HL-60 (cell line): ENCODE measurements around the gene DNAJC15.
A peak's percentile ranks its signal among the peaks of the same experiment; 100 is the strongest.
"Not testable (repeated sequence)": the region's sequence is repeated elsewhere in the genome, so short reads cannot be mapped to it uniquely, and the experiment has no call there.

Experiments used
- DNase-seq, 2 experiments: peaks; one replicate each; pipeline ENCODE4 v3.0.0-alpha.2; 2010 to 2020; ENCODE audit warnings: low read depth in 1 of 2, low spot score in 1 of 2
- H3K27ac ChIP-seq: fragments of 250-450 bp; sonication (Bioruptor Pico); replicated peaks from 2 replicates; pipeline ENCODE4 v1.5.1; 2020; ENCODE audit warnings: mild to moderate bottlenecking, moderate library complexity
- H3K27me3 ChIP-seq: fragments of 250-450 bp; sonication (Bioruptor Pico); 2 replicates; pipeline ENCODE4 v1.5.1; 2021; ENCODE audit warnings: mild to moderate bottlenecking, moderate library complexity; ENCODE audit not compliant: insufficient read depth, poor library complexity, severe bottlenecking
- H3K4me3 ChIP-seq: replicated peaks from 2 replicates; pipeline ENCODE4 v1.5.1; 2011; ENCODE audit warnings: mild to moderate bottlenecking, control low read depth, low read length; ENCODE audit not compliant: insufficient read depth
- CTCF ChIP-seq: IDR thresholded peaks from one replicate; pipeline ENCODE4 v1.5.1; 2011; ENCODE audit warnings: low read length, control low read depth, inconsistent platforms; ENCODE audit not compliant: insufficient read depth
- GABPA ChIP-seq: IDR thresholded peaks from 2 replicates; pipeline ENCODE4 v1.6.1; 2012; ENCODE audit warnings: low read depth
- POLR2AphosphoS5 ChIP-seq: IDR thresholded peaks from 2 replicates; pipeline ENCODE4 v1.6.1; 2012; ENCODE audit warnings: low read depth
- SPI1 ChIP-seq: IDR thresholded peaks from 2 replicates; pipeline ENCODE4 v1.6.1; 2012; ENCODE audit warnings: low read depth, mild to moderate bottlenecking, borderline replicate concordance
- TF ChIP-seq, protein P1 (sequence below): IDR thresholded peaks from 2 replicates; pipeline ENCODE4 v1.6.1; 2012; ENCODE audit warnings: low read depth; ENCODE audit not compliant: insufficient replicate concordance

Gene DNAJC15

DNA sequence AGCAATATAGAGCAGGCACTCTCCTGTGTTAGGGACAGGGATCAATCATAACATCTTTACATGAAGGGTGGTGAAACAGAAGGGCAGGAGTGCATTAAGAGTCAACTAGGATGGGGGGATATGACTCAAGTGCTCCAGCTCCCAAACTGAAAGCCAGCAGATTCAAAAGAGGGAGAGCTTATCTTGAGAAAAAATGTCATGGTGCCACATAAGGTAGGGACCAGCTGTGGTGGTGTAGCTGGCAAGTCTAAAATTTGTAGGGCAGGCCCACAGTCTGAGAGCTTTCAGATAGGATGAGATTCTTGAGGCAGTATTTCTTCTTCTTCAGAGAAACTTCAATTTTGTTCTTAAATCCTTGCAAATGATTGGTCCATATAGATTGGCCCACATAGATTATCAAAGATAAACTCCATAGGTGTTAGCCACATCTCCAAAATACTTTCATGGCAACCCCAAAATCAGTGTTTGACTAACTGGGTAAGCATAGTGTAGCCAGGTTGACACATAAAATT is 19.1 kb downstream of the DNAJC15 start:
- TF ChIP-seq SPI1 (no peak), GABPA (no peak), POLR2AphosphoS5 (no peak), CTCF (no peak)
- TF ChIP-seq, protein P1, sequence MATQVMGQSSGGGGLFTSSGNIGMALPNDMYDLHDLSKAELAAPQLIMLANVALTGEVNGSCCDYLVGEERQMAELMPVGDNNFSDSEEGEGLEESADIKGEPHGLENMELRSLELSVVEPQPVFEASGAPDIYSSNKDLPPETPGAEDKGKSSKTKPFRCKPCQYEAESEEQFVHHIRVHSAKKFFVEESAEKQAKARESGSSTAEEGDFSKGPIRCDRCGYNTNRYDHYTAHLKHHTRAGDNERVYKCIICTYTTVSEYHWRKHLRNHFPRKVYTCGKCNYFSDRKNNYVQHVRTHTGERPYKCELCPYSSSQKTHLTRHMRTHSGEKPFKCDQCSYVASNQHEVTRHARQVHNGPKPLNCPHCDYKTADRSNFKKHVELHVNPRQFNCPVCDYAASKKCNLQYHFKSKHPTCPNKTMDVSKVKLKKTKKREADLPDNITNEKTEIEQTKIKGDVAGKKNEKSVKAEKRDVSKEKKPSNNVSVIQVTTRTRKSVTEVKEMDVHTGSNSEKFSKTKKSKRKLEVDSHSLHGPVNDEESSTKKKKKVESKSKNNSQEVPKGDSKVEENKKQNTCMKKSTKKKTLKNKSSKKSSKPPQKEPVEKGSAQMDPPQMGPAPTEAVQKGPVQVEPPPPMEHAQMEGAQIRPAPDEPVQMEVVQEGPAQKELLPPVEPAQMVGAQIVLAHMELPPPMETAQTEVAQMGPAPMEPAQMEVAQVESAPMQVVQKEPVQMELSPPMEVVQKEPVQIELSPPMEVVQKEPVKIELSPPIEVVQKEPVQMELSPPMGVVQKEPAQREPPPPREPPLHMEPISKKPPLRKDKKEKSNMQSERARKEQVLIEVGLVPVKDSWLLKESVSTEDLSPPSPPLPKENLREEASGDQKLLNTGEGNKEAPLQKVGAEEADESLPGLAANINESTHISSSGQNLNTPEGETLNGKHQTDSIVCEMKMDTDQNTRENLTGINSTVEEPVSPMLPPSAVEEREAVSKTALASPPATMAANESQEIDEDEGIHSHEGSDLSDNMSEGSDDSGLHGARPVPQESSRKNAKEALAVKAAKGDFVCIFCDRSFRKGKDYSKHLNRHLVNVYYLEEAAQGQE, result no peak
- DNase-seq, result no peak
- Histone ChIP-seq H3K27ac (no peak overlapping the region), H3K27me3 (no peaks in the 10 kb centered on the region), H3K4me3 (no peak overlapping the region)

DNA sequence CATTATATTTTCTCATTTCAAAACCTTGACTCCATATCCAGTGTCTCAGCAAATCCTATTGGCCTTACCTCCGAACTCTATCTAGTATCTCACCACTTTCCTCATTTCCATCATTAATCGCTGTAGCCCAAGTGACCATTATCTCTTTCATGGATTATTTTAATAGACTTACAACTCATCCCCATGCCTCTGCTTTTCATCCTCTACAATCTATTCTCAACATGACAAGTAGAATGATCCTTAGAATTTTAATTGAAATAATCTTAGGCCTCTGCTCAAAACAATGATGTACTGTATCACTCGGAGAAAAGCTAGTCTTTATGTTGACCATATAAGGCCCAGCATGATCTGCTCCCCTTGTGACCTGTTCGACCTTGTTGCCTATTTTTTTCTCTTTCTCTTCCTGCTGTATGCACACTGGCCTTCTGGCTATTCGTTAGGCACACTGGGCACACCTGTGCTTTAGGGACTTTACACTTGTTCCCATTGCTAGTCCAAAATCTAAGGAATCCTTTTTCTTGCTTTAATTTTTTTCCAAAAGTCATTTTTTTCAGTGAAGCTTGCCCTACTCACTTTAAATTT is 21.4 kb downstream of the DNAJC15 start:
- TF ChIP-seq CTCF (no peak), GABPA (no peak), SPI1 (no peak), POLR2AphosphoS5 (no peak)
- TF ChIP-seq, protein P1, result no peak
- no peak overlapping the region for H3K27ac ChIP-seq
- no peaks in the 10 kb centered on the region for H3K27me3 ChIP-seq
- no peak overlapping the region for H3K4me3 ChIP-seq
- no peak for DNase-seq

DNA sequence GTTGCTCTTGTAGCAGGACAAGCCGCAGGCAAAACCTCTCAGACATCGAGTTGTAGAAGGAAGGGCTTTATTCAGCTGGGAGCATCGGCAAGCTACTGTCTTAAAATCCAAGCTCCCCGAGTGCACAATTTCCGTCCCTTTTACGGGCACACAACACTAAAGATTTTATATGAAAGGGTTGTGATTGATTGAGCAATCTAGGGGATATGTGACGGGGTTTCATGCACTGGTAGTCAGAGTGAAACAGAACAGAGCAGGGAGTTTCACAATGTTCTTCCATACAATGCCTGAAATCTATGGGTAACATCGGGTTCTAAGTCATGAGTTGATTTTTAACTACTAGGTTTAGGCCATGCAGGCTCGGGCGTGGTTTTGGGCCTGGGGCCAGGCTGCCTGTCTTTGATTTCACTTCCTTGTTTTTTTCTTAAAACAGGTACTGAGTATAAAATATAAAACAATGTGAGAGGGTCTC is 22.0 kb downstream of the DNAJC15 start:
- not testable (repeated sequence) for H3K27ac ChIP-seq, H3K27me3 ChIP-seq, H3K4me3 ChIP-seq
- DNase-seq, result peak in 1 of 2 experiments; percentile 54
- TF ChIP-seq SPI1, result peak; percentile 42; the same call in 1 of the 2 replicates

DNA sequence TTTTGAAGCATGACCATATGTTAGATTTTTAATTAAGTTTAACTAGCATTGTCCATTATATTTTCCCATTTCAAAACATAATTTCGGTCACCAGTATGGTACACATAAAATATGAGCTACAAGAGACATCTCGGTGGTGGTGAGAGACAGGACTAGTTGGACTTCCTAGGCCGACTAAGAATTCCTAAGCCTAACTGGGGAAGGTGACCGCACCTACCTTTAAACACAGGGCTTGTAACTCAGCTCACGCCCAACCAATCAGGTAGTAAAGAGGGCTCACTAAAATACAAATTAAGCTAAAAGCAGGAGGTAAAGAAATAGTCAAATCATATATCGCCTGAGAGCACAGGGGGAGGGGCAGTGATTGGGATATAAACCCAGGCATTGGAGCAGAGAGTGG is 22.9 kb downstream of the DNAJC15 start:
- no peak overlapping the region for H3K27ac ChIP-seq
- no peak overlapping the region for H3K4me3 ChIP-seq
- DNase-seq, result no peak
- H3K27me3 ChIP-seq, result no peaks in the 10 kb centered on the region
- TF ChIP-seq, protein P1, result no peak
- no peak for TF ChIP-seq GABPA
- TF ChIP-seq POLR2AphosphoS5, result no peak
- no peak for TF ChIP-seq CTCF
- TF ChIP-seq SPI1, result no peak
